GM18909 (cell line): ENCODE data around the gene KCNC1.

Experiments used
- ATAC-seq: cut with Tn5 transposase; IDR thresholded peaks from one replicate; pipeline ENCODE4 v1.9.1; 2021; ENCODE audit warnings: mild to moderate bottlenecking; ENCODE audit not compliant: unreplicated experiment, poor library complexity

The KCNC1 gene

DNA sequence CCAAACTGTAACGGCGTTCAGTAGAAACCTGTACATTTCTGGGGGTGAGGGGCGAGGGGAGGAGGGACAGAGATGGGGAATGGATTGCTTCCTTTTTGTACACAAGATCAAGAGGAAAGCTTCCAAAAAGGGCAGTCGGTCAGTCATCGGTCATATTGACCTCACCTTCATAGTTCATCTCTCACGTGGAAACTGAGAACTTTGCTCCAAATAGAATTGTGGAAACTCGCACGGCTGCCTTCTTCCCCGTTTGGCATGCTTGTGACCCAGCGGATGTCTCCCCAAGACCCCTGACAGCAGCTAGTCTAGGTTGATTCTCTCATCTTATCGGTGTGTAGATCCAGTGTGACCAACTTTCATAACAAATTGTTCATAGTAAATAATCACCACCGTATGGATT, 47.6 kb downstream of the KCNC1 start:
- no peak for ATAC-seq

DNA sequence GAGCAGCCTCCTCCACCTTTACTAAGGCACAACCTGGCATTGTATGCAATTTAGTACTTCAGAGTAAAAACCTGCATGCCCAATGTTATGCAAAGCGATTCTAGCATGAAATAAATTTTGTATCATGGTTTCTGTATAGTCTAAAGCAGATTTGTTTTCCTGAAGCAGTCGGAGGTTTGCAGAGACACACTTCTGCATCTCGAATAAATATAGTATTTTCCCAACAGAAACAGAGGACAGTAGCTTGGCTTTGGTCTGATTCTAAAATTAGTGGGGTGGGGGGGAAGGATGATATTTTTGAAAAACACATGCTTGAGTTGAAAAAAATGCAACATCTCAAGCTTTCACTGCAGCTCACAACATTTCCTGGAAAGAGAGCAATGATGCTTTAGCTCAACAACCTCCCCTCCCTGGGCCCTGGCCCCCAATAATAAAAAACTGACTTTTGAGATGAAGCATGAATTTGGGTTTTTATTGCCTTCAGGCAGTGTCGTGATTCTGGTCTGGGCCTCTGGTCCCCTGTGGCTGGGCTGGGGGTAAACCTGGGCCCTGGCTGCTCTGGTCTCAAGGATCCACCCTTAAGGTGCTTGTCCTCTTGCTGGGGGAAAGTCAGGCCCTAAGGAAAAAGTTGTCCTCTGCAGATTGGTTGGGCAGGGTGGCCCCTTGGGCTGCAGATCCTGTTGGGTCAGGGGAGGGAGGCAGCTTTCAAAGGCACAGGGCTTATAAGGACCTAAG, 48.2 kb downstream of the KCNC1 start:
- no peak for ATAC-seq

DNA sequence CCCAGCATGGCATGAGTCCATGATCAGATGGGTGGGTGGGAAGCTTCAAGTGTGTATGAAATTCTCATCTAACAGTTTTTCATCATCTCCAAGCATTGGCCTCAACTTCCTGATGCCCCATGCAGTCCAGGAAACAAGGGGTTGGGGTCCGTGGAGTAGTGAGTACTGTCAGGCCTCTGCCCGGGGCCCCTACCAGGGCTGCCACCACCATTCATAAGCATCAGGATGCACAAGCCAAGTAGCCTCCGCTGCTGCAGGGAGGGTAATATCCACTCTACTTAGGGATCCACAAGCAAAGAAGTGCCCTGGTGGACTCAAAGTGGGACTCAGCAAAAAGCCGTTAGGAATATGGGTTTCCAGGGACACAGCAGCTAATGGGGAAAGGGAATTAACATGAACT, 49.3 kb downstream of the KCNC1 start:
- ATAC-seq, result no peak

DNA sequence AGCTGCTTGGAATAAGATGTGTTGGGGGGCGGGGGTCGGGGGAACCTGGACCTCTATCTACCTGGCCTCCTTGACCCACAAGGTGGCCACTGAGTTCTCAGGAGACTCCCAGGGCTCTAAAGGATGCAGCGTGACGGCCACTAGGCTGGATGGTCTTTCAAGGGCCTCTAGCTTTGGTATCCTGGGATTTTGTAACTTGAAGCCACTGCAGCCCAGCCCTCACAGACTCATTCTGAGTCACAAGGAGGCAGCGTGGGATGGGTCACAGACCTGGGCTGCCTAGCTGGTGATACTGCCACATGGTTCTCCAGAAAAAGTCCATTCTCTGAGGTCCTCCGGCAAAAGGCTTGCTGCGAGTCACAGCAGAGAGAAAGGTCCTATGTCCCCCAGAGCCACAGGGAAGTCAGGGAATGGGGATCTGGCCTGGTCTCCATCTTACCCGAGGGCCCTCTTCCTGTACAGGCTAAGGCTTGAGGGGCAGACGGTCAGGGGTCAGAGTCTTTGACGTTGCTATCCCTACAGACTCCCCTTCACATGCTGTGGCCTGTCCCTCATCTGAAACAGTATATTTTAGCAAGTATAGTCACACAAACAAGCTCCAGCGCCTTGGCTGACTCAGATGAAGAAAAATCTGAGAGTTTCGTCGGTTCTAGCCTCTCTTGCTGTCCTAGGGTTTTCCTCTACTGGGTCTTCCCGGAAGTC, 52.4 kb downstream of the KCNC1 start:
- ATAC-seq, result no peak

DNA sequence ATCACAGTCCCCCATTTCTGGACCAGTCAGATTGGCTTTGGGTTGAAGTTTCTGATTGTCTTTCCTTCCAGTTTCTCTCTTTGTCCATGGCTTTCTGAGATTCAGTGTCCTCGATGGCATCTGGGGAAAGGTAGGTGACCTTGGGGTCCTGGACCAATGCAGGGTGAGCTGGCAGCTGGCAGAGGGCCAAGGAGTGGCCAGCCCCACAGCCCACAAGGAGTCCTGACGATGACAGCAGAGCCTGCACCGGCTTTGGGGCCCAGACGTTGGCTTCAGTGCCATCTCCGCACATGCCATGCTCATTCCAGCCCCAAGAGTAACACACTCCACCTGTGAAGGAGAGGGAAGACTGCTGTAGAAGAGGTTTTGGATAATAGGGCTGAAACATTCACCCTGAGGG, 53.5 kb downstream of the KCNC1 start:
- ATAC-seq, result no peak

DNA sequence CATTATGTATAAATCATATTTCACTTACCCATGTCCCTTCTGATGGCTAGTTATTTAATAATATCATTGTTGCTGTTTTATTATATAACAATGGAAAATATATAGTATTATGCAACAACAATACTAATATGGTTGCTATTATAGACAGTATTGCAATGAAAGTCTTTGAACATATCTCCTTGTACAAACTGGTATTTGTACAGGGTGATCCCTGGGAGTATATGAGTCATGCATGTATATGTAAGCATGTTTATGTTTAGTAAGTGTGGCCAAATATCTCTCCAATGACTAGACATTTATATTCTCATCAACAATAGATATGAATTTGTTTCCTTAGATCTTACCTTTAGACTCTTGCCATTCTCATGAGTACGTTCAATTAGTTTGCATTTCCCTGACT, 55.9 kb downstream of the KCNC1 start:
- no peak for ATAC-seq

DNA sequence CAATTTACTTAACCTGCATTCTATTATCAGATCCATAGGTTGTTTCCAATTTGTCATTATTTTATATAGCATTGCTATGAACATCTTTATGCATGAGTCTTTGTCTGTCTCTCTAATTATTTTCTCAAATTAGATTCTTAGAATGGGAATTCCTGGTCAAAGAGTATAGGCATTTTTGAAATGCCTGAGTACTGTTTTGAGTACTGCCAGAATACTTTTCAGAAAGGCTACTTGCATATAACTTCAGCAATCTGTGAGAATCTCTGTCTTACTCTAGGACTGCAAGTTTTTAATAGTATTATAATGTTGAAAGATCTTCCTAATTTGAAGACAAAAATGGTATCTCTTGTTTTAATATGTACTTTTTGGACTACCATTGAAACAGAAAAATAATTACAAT, 56.6 kb downstream of the KCNC1 start:
- ATAC-seq, result no peak

DNA sequence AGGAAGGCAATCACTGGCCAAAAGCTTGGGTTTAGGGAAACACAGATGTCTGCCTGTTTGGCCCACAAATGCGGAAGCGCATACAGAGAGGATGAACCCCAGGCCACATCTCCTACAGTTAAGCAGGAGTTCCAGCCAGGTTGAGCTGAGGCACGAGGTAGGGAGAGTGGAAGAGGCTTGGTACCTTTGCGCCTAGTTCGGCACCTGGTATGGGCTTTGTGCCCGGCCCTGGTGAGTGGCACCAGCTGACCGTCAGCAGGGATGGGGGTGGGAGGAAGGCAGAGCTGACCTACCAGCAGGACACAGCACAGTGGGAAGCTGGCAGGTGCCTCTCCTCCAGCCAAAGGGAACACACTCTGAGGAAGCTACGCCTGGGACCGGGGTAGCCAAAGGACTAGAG, 57.6 kb downstream of the KCNC1 start:
- no peak for ATAC-seq

DNA sequence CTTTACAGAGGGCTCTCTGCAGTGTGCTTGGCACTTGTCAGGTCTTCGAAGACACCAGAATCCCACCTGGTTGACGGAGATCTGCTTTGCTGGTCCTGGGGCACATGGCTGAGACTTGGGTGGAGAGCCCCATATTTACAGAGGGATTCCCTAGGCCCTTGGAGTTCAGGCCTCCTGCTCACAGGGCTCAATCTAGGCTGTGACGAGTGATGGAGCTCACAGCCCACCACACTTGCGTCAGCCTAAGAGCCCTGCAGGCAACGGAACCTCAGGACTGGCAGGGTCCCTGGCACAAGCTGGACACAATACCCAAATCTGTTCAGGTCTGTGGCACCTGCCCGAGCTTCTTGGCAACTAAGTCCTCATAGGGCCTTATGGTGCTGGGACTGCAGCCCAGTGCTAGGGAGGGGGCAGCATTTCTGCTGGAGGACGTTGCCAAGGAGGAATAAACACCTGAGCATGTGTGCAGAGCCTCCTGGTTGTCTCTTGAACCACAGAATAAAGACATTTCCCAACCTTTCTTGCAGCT, 59.1 kb downstream of the KCNC1 start:
- ATAC-seq, result no peak

DNA sequence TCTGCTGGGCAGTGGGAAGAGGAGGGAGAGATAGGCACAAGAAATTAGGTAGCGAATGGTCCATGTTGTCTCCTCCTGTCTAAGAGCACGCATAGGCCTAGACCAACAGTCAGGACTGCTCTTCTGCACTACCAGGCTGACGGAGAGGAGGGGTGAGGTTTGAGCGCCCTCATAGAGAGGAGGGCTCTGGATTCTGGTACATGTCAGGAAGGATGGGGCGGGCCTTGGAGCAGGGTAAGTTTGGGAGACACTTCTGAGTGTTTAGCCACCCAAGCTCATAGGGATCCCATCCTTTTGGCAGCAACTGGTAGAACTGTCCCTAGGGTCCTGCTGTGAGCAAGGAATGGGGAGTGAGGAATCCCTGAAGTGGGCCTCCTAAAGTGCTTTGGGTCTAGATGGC, 60.4 kb downstream of the KCNC1 start:
- ATAC-seq, result no peak

DNA sequence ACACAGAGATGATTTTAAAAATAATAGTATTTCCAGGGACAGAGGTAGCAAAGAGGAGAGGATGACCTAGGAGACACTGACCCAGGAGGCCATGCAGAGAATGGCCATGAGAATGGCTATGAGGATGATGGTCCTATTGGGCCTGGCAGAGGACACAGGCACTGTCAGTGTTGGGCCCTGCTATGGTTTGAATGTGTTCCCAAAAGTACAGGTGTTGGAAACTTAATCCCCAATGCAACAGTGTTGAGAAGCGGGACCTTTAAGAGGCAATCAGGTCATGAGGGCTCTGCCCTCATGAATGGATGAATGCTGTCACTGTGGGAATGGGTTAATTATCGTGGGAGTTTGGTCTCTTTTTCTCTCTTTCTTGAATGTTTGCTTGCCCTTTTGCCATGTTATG, 61.6 kb downstream of the KCNC1 start:
- no peak for ATAC-seq

DNA sequence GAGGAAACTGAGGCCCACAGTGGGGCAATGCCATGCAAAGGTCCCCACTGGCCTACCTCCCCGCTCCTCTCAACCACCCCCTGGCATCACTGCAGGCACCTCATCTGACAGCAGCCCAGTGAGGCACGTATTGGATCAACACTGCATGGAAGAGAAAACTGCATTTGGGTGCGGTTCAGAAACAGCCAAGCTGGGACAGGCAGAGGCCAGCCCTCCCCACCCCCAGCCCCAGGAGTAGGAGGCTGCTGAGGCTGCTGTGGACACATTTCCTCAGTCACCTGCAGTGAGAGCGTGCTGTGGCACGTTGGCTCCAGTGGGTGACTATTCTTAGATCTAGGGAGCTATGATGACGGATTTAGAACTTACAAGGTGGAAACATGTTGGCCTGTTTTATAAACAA, 63.7 kb downstream of the KCNC1 start:
- no peak for ATAC-seq

DNA sequence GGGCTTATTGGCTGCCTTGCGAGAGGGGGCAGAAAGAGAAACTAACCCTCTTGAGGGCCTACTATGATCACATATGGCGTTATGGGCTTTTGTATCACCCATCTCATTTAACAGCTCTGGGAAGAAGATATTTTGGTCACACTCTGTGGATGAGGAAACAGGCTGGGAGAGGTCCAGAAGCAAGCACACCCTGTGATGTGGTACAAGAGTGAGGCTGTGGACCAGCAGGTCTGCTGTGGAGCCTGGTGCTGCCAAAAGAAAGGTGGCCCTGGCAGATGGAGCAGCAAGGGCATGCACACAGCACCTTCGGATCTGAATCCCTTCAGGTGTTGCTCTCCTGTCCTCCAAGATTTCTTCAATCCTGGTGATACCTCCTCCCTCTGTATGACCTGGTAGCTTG, 64.1 kb downstream of the KCNC1 start:
- no peak for ATAC-seq

DNA sequence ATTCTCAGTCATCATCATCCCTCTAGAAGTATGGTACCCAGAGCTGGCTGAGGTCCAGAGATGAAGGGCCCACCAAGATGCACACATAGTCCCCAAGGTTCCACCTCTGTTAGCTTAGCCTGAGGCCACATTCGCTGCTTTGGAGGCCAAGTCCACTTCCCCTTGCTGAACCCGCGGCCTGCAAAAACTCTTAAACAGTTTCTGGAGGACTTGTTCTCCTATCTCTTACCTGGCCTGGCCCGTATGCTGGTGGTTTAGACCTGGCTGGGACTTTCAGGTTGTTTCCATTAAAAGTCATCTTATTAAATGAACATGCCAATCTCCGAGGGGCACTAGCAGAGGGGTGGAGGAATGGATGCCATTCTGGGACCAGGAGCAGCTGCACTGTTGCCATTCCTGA, 64.6 kb downstream of the KCNC1 start:
- no peak for ATAC-seq

DNA sequence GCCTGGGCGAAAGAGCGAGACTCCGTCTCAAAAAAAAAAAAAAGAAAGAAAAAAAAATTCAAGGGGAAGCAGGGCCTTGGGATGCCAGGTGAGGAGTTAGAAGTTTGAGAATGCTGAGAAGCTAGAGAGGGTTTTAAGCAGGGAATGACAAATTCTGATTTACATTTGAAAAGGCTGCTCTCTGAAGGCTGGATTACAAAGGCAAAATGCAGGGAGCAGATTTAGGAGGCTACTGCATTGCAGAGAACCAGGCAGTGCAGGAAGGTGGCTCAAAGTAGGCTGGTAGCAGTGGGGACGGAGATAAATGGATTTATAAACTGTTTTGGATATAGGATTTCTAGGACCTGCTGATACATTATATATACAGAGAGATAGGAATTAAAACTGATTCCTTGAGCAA, 66.6 kb downstream of the KCNC1 start:
- no peak for ATAC-seq

DNA sequence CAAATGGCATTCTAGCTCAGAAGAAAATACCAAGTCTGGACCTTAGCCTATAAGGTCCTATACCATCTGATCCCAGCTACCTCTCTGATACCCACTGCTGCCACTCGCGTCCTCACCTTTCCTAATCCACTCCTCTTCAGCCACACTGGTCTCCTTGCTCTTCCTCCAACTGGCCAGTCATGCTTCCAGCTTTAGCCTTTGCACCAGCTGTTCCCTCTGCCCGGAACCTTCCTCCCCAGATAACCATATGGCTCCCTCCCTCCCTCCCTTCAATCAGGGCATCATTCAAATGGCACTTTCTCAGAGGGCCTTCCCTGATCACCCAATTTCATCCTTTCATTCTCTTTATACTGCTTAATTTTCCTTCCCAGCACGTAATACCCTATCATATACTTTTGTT, 67.9 kb downstream of the KCNC1 start:
- no peak for ATAC-seq

DNA sequence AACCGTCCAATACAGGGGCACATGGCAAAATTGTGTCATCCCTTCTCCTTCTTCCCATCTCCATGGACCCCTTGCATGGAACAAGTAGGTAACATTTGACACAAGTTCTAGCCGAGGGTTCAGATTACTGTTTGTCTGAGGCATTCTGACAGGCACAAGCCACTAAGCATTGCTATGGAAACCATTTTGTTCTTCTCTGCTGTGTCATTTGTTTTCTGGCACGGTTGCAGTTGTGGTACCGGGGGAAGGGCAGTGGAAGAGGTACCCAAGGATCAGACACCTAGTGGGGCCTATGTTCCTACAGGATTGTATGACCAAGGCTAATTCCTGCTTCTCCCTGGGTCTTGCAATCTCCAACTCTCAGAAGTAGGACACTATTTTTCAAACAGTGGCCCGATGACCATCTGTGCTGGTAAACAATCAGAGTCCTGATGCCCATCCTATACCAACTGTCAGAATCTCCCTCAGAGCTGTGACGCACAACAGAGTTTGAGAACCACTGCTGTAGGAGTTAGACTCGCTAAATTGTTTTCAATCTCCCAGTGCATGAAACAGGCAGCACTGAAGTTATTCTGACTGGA, 69.3 kb downstream of the KCNC1 start:
- ATAC-seq, result no peak

DNA sequence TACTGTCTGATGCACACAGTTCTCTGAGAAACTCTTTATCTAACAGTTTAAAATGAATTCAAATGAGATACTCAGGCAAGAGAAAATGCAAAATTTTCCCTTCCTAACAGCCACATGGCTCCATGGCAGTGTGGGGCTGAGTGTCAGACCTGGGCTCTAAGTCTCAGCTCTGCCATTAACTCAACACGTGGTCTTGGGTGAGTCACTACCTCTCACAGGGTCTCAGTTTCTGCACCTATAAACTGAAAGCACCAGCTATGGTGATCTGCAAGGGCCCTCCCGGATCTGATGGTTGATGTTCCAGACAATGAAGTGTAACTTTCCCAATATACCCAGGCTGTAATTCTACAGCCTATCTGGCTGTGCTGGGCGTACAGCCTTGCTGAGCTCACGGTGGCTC, 70.5 kb downstream of the KCNC1 start:
- ATAC-seq, result no peak

DNA sequence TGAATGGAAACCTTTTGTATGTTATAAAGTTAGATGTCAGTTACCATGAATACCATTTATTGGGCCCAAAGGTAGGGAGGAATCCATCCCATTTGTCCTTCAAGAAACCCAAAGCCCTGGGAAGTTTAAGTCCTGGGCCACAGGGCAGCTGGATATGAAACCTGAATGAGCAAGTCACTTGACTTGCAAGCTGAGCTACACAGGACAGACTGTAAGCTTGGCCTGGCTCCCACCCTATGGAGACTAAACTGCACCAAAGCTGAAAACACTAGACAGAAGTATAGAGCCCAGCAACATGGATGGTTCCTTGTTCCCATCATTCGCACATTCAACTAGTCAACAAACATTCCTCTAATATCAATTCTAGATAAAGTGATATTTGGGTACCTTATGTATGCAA, 71.3 kb downstream of the KCNC1 start:
- no peak for ATAC-seq

DNA sequence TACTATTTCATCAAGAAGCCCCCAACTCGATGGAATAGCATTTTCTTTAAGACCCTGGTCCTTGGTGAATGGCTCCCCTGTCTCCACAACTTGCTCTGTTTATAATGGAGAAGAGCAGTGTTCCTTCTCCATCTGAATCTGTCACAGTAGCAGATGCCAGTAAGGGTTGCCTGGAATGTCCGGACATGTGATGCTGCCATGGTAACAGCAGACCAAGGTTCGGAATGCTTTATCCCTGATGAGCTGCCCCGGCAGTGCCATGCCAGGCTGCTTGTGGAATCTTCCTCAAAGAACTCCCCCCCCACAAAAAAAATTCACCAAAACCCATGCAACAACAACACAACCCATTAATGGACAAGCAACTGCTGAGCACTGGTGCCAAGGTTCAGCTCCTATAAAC, 72.5 kb downstream of the KCNC1 start:
- no peak for ATAC-seq

DNA sequence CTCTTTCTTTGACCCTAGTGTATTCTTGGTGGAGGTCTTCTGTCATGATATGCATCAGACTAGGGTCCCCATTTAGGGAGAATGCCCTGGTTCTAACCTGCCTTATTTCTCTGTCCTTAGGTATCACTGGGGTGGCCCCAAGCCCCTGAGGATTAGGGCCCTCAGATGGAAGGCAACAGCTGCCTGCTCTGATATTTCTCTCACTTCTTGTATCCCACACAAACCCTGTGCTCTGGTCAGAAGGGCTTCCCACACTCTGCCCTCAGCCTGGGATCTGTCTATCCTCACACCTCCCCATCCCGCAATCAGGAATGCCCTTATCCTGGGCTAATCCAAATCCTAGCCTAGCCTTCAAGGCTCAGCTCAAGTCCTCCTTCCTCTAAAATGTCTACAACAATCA, 75.5 kb downstream of the KCNC1 start:
- ATAC-seq, result no peak

DNA sequence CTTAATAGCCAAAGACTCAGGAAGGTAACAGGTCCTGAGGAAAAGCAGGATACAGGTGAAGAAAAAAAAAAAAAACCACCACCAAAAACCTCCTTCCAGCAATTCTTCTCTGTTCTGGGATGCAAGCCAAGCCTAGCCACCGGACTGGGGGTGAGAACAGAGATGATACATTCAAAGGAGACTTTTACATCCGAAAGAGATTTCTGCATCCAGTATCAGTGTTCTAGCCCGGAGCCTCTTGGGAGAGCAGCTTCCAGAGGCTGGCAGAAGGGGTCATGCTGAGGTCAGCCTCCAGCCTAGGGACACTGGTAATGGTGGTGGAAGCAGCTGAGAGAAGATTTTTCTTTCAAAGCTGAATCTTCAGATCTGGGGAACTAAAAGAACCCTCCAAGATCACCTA, 76.2 kb downstream of the KCNC1 start:
- ATAC-seq, result no peak
